HAP-1 (cell line): ENCODE results near the gene ATP1B3.
"Not testable (repeated sequence)": the region's sequence is repeated elsewhere in the genome, so short reads cannot be mapped to it uniquely, and the experiment has no call there.

ENCODE experiments used
- DNase-seq, 2 experiments: peaks; one replicate each; pipeline ENCODE4 v3.0.0-alpha.2; 2016 to 2020; ENCODE audit warnings: low spot score in 2 of 2
- H3K27me3 ChIP-seq: fragments of 250-450 bp; sonication (Bioruptor Pico); 2 replicates; pipeline ENCODE4 v1.5.1; 2020; ENCODE audit warnings: low read depth, mild to moderate bottlenecking, moderate library complexity
- H3K36me3 ChIP-seq: fragments of 250-450 bp; sonication (Bioruptor Pico); replicated peaks from 2 replicates; pipeline ENCODE4 v1.5.1; 2020; ENCODE audit warnings: mild to moderate bottlenecking
- H3K4me1 ChIP-seq: fragments of 250-450 bp; sonication (Bioruptor Pico); 2 replicates; pipeline ENCODE4 v1.5.1; 2020; ENCODE audit warnings: mild to moderate bottlenecking
- H3K4me3 ChIP-seq: fragments of 250-450 bp; sonication (Bioruptor Pico); 2 replicates; pipeline ENCODE4 v1.5.1; 2020; ENCODE audit warnings: mild to moderate bottlenecking, moderate library complexity
- H3K9me3 ChIP-seq: fragments of 250-450 bp; sonication (Bioruptor Pico); 2 replicates; pipeline ENCODE4 v1.5.1; 2020; ENCODE audit warnings: mild to moderate bottlenecking, moderate library complexity
- in situ Hi-C: fragments of 300-500 bp; cut with MboI; formaldehyde crosslinking; loops from 3 replicates; pipeline ENCODE4 v1.14.3; 2020; ENCODE audit warnings: low sequenced_read_pairs, inconsistent platforms, mixed read lengths

Gene ATP1B3

DNA sequence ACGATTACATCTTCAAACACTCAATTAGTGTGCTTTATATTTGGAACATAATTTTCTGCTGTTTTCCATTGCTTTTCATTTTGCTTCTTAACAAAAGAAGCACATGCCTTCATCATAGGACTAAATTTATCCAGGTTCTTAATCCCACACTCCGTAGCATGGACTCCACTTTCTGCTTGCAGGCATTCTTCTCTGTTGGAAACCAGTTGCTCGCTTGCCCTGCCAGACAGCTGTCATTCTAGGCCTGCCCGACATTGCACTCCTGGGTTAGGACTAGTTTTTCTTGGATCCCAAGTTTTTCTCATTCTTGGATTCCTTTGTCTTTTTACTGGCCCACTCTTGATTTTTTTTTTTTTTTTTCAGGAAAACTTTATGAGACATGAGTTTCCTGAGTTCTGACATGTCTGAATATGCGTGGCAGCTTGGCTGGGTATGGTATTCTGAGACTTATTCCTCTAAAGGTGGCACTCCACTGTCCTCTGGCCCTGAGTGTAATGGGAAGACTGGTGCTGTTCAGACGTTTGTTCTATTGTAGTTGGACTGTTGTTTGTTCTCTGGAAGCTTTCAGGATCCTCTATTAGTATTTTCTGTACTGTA, 6.3 kb upstream of the ATP1B3 start:
- no peaks in the 10 kb centered on the region for H3K27me3 ChIP-seq
- in situ Hi-C loops: no loop called here
- H3K36me3 ChIP-seq: no peaks in the 10 kb centered on the region
- H3K9me3 ChIP-seq: no peaks in the 10 kb centered on the region
- no peak for DNase-seq
- H3K4me1 ChIP-seq: peaks cover 3% of the 10 kb centered on the region
- H3K4me3 ChIP-seq: no peak overlapping the region

DNA sequence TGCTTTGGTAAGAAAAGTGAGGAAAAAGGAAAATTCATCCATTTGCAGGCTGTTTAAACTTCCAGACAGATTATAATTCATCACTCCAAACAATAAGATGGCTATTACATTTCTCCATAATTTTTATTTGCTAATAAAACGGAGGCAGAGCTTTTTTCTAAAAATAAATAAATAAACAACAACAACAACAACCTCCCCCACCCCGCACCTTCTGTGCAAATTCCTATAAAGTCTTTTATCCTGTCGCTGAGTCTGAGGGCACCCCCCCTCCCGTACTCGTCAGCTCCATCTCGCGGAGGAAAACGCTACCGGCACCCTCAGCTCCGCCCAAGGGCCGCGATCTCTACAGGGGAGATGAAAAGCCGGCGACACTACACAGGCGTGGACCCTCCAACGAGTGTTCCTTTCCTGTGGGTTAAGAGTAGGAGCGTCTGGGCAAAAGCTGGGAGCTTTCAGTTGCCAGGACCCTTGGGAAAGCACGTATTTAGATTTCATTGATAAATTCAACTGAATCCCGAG, 1.0 kb upstream of the ATP1B3 start:
- Histone ChIP-seq H3K9me3 (no peaks in the 10 kb centered on the region), H3K36me3 (no peaks in the 10 kb centered on the region), H3K27me3 (no peaks in the 10 kb centered on the region), H3K4me1 (peaks cover 10% of the 10 kb centered on the region), H3K4me3 (peak overlapping the region; percentile 72)
- in situ Hi-C loops: no loop called here
- DNase-seq: peak; percentile 81 to 92

DNA sequence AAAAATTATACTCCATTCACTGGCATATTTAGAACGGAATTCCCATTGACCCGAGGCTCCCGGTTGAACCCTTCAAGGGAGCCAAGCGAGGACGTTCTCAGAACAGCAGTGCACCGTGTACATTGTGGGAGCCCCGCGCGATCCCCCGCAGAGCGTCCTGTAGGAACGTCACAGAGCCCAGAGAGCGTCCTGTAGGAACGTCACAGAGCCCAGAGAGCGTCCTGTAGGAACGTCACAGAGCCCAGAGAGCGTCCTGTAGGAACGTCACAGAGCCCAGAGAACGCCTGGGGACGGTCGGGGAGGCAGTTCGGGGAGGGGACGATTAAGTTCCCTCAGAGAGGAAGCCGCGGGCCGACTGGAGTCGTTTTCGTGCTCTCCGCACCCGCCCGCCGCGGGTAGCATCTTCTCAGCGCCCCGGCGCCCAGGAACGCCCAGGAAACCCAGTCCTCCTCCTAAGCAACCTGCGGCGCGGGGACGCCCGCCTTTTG, 506 bp upstream of the ATP1B3 start:
- peak overlapping the region; percentile 72 for H3K4me3 ChIP-seq
- H3K4me1 ChIP-seq: peaks cover 10% of the 10 kb centered on the region
- no peaks in the 10 kb centered on the region for H3K27me3 ChIP-seq
- H3K9me3 ChIP-seq: no peaks in the 10 kb centered on the region
- DNase-seq: peak; percentile 56 to 77
- in situ Hi-C loops: no loop called here
- no peaks in the 10 kb centered on the region for H3K36me3 ChIP-seq

DNA sequence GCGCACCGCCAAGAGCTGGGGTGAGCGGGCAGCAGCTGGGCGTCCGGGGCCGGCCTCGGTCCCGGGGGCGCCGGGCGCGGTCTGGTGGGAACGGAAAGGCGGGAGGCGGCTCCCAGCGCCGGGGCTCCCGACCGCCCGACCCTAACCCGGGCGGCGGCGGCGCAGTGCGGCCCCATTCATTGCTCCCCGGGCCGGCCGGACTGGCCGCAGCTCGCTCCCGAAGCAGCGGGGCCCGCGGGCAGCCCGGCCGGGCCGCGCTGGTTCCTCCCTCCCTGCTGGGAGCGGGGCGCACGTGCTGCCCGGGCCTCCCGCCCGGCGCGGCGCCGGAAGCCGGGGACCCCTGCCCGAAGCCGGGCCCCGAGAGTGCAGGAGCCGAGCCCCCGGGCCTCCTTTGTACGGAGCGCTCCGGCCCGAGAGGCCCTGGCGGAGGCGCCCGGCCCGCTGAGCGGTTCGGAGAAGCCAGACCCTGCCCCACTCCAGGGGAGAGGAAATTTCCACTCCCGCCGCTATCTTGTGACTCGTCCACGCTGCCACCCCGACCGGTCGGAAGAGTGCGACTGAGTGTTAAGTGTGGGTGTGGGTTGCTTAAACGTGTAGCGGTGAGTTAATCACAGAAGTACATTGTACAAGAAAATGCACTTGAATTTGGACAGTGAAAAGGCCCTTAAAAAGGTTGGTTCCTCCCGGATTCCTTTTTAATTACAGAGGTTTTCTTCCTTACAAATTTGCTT, 613 bp downstream of the ATP1B3 start:
- Histone ChIP-seq H3K27me3 (no peaks in the 10 kb centered on the region), H3K4me3 (peak overlapping the region; percentile 72), H3K9me3 (no peaks in the 10 kb centered on the region), H3K36me3 (no peaks in the 10 kb centered on the region), H3K4me1 (peaks cover 10% of the 10 kb centered on the region)
- DNase-seq: peak in 1 of 2 experiments; percentile 49
- in situ Hi-C loops: no loop called here

DNA sequence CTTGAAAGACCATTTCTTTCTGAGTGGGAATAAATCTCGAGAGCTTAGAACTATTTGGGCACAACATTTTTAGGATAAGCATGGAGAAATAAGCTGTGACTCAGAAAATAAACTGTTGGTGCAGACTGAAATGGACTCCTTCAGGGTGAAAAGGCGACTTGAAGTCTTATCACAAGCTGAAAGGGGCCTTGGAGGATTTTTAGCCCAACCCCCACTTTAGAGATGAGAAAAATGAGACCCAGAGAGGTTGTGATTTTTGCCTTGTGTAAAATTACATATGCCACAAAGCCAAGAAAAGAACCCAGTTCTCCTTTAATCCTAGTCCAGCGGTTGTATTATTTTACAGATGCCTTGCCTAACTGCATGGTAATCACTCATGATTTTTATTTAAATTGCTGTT, 1.5 kb downstream of the ATP1B3 start:
- Histone ChIP-seq H3K9me3 (no peaks in the 10 kb centered on the region), H3K27me3 (no peaks in the 10 kb centered on the region), H3K4me1 (peaks cover 10% of the 10 kb centered on the region), H3K36me3 (no peaks in the 10 kb centered on the region), H3K4me3 (peak overlapping the region; percentile 72)
- in situ Hi-C loops: no loop called here
- peak; percentile 57 to 83 for DNase-seq

DNA sequence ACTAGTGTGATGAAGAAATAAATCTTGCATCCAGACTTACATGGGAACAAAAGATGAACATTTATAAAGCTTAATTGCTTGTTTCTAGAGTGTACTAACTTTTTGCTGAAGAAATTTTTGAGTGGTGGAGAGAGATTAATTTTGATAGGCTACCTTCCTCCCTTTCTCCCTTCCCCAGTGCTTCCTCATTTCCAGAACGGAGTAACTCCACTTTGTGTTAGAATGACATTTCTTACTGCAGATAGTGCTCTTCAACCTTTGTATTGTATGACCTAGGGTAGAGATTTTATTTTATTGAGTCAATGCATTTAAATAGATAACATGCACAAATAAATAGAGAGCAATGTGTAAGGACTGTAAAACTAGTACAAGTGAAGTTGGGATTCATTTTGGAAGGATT, 1.9 kb downstream of the ATP1B3 start:
- Histone ChIP-seq H3K36me3 (no peaks in the 10 kb centered on the region), H3K4me3 (peak overlapping the region; percentile 72), H3K9me3 (no peaks in the 10 kb centered on the region), H3K27me3 (no peaks in the 10 kb centered on the region), H3K4me1 (peaks cover 10% of the 10 kb centered on the region)
- in situ Hi-C loops: no loop called here
- no peak for DNase-seq

DNA sequence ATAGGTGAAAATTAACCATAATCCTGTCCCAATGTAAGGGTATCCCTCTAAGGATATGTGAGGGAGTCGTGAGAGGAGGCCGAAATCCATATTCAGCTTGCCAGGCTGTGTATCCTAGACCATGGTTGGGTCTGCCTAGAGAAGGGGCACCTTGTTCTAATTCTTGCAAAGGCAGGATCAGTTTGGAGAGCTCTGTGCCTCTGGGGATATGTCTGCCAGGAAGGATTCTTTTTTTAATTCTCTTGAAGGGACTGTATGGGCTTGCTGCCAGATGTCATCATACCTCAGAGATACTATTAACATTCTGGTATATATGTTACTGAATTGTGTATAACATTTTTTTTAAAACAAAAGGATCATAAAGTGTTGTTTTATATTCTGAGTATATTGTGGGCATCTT, 2.4 kb downstream of the ATP1B3 start:
- no peaks in the 10 kb centered on the region for H3K27me3 ChIP-seq
- H3K9me3 ChIP-seq: no peaks in the 10 kb centered on the region
- H3K36me3 ChIP-seq: no peaks in the 10 kb centered on the region
- peaks cover 10% of the 10 kb centered on the region for H3K4me1 ChIP-seq
- in situ Hi-C loops: no loop called here
- DNase-seq: peak; percentile 26 to 37
- H3K4me3 ChIP-seq: peak overlapping the region; percentile 72

DNA sequence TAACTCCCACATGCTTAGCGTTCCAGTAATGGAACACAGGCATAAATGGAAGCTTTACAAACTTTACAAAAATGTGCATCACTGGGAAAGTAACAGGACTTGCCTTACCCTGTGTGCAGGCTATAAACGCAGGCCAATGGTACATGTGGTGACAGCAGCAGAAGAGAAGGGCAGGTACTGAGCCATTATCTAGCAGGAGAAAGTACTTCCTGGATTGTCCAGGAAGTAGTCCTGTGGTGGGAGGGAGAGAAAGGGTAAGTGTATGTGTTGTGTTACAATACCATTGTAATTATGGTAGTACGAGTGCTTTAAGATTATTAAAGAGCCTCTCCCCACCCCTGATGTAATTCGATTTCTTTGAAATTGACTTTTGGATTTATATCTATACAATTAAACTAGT, 5.3 kb downstream of the ATP1B3 start:
- in situ Hi-C loops: no loop called here
- no peaks in the 10 kb centered on the region for H3K27me3 ChIP-seq
- H3K9me3 ChIP-seq: no peaks in the 10 kb centered on the region
- no peak overlapping the region for H3K4me3 ChIP-seq
- DNase-seq: no peak
- H3K36me3 ChIP-seq: peaks cover 10% of the 10 kb centered on the region; the same call in 1 of the 2 replicates
- peaks cover 5% of the 10 kb centered on the region for H3K4me1 ChIP-seq

DNA sequence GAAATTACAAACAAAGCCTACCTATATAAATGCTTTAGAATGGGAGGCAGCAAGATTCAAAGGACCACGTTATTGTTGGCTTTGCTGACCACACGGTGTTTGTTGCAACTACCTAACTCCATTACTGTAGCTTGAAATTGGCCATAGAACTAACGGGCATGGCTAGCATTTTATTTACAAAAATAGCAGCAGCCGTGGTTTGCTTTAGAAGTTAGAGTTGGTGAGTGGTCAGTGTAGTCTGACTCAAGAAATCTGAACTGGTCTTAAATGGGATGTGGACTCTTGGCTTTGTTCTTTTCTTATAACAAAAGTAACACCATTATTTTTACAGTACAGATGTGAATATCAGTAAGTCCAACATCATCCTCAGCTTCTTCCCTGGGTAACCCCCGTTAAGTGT, 10.6 kb downstream of the ATP1B3 start:
- Histone ChIP-seq H3K4me3 (no peak overlapping the region), H3K9me3 (no peaks in the 10 kb centered on the region), H3K36me3 (peaks cover 15% of the 10 kb centered on the region), H3K4me1 (no peaks in the 10 kb centered on the region), H3K27me3 (no peaks in the 10 kb centered on the region)
- in situ Hi-C loops: no loop called here
- DNase-seq: no peak

DNA sequence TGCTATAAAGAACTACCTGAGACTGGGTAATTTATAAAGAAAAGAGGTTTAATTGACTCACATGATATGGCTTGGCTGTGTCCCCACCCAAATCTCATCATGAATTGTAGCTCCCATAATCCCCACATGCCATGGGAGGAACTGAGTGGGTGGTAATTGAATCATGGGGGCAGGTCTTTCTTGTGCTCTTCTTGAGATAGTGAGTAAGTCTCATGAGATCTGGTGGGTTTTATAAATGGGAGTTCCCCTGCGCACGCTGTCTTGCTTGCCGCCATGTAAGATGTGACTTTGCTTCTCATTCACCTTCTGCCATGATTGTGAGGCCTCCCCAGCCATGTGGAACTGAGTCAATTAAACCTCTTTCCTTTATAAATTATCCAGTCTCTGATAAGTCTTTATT, 12.1 kb downstream of the ATP1B3 start:
- H3K4me3 ChIP-seq, in situ Hi-C loops, H3K4me1 ChIP-seq, DNase-seq, H3K27me3 ChIP-seq, H3K9me3 ChIP-seq: not testable (repeated sequence)
- peaks cover 15% of the 10 kb centered on the region for H3K36me3 ChIP-seq

DNA sequence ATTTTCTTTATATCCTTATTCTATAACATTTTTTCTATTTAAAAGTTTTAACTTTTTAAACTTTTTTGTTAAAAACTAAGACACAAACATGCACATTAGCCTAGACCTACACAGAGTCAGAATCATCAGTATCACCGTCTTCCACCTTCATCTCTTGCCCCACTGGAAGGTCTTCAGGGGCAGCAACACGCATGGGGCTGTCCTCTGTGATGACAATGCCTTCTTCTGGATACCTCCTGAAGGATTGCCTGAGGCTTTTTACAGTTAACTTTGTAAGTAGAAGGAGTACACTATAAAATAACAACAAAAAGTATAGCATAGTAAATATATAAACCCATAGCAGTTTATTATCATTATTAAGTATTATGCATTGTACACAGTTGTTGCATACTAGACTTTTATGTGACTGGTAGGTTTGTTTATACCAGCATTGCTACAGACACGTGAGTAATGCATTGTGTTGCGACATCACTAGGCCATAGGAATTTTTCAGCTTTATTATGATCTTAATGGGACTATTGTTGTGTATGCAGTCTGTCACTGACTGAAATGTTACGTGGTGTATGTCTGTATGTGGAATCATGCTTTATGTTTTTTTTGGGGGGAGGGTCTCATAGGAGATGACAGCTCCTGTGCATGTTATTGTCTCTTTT, 18.2 kb downstream of the ATP1B3 start:
- Histone ChIP-seq H3K4me3 (no peak overlapping the region), H3K36me3 (0 out of 2 replicates have a peak, but pooled peaks cover 4% of the 10 kb centered on the region), H3K9me3 (no peaks in the 10 kb centered on the region), H3K4me1 (peaks cover 5% of the 10 kb centered on the region), H3K27me3 (no peaks in the 10 kb centered on the region)
- in situ Hi-C loops: no loop called here
- DNase-seq: peak; percentile 20 to 59

DNA sequence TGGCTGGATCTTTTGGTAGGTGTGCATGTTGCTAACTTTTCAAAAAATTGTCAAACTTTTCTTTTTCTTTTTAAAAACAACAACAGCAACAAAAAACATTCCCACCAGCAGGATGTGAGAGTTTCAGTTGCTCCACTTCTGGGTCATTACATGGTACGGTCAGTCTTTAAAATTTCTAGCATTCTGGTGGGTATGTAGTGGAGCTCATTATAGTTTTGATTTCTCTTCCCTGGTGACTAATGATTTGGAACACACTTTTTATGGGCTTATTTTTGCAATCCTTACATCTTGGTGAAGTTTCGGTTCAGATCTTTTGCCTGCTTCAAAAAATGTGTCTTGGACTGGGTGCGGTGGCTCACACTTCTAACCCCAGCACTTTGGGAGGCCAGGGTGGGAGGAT, 19.3 kb downstream of the ATP1B3 start:
- no peak overlapping the region for H3K4me3 ChIP-seq
- peaks cover 5% of the 10 kb centered on the region for H3K4me1 ChIP-seq
- H3K36me3 ChIP-seq: 0 out of 2 replicates have a peak, but pooled peaks cover 4% of the 10 kb centered on the region
- DNase-seq: no peak
- in situ Hi-C loops: no loop called here
- H3K27me3 ChIP-seq: no peaks in the 10 kb centered on the region
- 0 out of 2 replicates have a peak, but pooled peaks cover 3% of the 10 kb centered on the region for H3K9me3 ChIP-seq

DNA sequence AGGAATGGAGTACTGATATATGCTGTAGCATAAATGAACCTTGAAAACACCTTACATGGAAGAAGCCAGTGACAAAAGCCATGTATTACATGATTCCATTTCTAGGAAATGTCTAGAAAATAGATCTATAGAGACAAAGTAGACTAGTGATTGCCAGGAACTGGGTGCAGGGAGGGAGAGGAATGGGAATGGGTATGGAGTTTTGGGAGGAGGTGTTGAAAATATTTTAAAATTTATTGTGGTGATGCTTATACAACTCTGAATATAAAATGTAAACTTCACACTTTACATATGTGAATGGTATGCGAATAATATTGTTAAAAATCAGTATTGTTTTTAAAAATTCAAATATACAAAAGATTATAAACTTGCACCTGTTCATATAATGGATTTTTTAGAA, 22.5 kb downstream of the ATP1B3 start:
- in situ Hi-C loops: no loop called here
- H3K4me3 ChIP-seq: no peak overlapping the region
- no peaks in the 10 kb centered on the region for H3K27me3 ChIP-seq
- H3K9me3 ChIP-seq: 0 out of 2 replicates have a peak, but pooled peaks cover 3% of the 10 kb centered on the region
- peaks cover 5% of the 10 kb centered on the region for H3K4me1 ChIP-seq
- DNase-seq: no peak
- peaks cover 5% of the 10 kb centered on the region for H3K36me3 ChIP-seq

DNA sequence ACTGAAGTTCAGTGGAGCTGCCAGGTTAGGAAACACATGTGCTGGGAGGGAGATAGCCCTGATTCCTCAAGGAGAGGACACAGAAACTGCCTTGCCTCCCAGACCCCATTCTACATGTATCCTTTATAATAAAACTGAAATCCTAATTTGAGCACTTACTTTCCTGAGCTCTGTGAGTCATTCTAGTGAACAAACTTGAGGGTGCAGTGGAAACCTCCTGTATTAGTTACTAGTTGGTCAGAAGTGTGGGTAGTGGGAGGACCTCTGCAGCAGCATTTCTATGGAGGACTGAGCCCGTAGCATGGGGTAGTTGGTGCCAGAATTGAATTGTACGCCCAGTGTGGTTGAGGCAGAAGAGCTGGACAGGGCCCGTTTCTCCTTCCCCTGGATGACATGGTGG, 23.9 kb downstream of the ATP1B3 start:
- in situ Hi-C loops: no loop called here

More for the DNA sequence above, 23.9 kb downstream of the ATP1B3 start:
- H3K27me3 ChIP-seq: no peaks in the 10 kb centered on the region; the same call in 1 of the 2 replicates
- no peak for DNase-seq
- peaks cover 10% of the 10 kb centered on the region for H3K36me3 ChIP-seq
- H3K4me1 ChIP-seq: no peaks in the 10 kb centered on the region
- H3K9me3 ChIP-seq: 0 out of 2 replicates have a peak, but pooled peaks cover 3% of the 10 kb centered on the region
- H3K4me3 ChIP-seq: no peak overlapping the region
